ENCODE results near the gene NR1H2. TPM values are rescaled to one million over a fixed set of nuclear protein-coding genes. Genes with fewer than 3 reads are reported as not detected.

The NR1H2 gene
- total and polyA plus RNA-seq, 8 donors, result 47.4 to 241 (median 68.0) TPM

- Histone ChIP-seq H3K9me3 (no peaks in the 10 kb centered on the region), H3K4me3 (no peak overlapping the region), H3K27ac (no peak overlapping the region), H3K4me1 (peaks cover 0 to 16% (median 13%) of the 10 kb centered on the region in 4 donors), H3K36me3 (no peaks in the 10 kb centered on the region), H3K27me3 (peaks cover 0 to 69% (median 22%) of the 10 kb centered on the region in 3 donors)
- intact Hi-C loops (cut with DNase I; ENCODE audit: low total_unique reads), result no loop called here
- no peak for DNase-seq
- WGBS, 5 donors, result 82 to 89% (median 83%) methylated on average over 17 to 18 of the region's 18 CpGs
- no peak for TF ChIP-seq EP300 (IDR thresholded peaks at IDR 0.05)
- TF ChIP-seq CTCF (IDR thresholded peaks at IDR 0.05), result no peak
- TF ChIP-seq POLR2A (IDR thresholded peaks at IDR 0.05), result no peak
- TF ChIP-seq POLR2AphosphoS5 (IDR thresholded peaks at IDR 0.05), result no peak
Measured at GRCh38 chr19:50422397-50423278, 46.4 kb downstream of the NR1H2 start.

- no peak overlapping the region for H3K4me3 ChIP-seq
- H3K4me1 ChIP-seq, result peaks cover 0 to 14% (median 10%) of the 10 kb centered on the region in 4 donors
- WGBS, 5 donors, result 66 to 79% (median 73%) methylated on average over 8 to 22 of the region's 22 CpGs
- no peak for DNase-seq
- H3K36me3 ChIP-seq, result no peaks in the 10 kb centered on the region
- H3K9me3 ChIP-seq, result no peaks in the 10 kb centered on the region
- intact Hi-C loops (cut with DNase I; ENCODE audit: low total_unique reads), result no loop called here
- no peak overlapping the region for H3K27ac ChIP-seq
- TF ChIP-seq EP300 (IDR thresholded peaks at IDR 0.05), result no peak
- no peak for TF ChIP-seq POLR2AphosphoS5 (IDR thresholded peaks at IDR 0.05)
- TF ChIP-seq CTCF (IDR thresholded peaks at IDR 0.05), result no peak
- no peak for TF ChIP-seq POLR2A (IDR thresholded peaks at IDR 0.05)
- H3K27me3 ChIP-seq, result peaks cover 0 to 66% (median 15%) of the 10 kb centered on the region in 3 donors
Measured at GRCh38 chr19:50423279-50424113, 47.2 kb downstream of the NR1H2 start.

- peaks cover 0 to 9% (median 4%) of the 10 kb centered on the region in 4 donors for H3K4me1 ChIP-seq
- no peaks in the 10 kb centered on the region for H3K9me3 ChIP-seq
- DNase-seq, result no peak
- H3K27me3 ChIP-seq, result peaks cover 0 to 66% (median 4%) of the 10 kb centered on the region in 3 donors
- 53 to 94% (median 80%) methylated on average over 4 to 7 of the region's 7 CpGs for WGBS, 5 donors
- no peak for TF ChIP-seq EP300 (IDR thresholded peaks at IDR 0.05)
- no peak for TF ChIP-seq POLR2AphosphoS5 (IDR thresholded peaks at IDR 0.05)
- no peak for TF ChIP-seq POLR2A (IDR thresholded peaks at IDR 0.05)
- no peak for TF ChIP-seq CTCF (IDR thresholded peaks at IDR 0.05)
- no peak overlapping the region for H3K27ac ChIP-seq
- intact Hi-C loops (cut with DNase I; ENCODE audit: low total_unique reads), result no loop called here
- no peaks in the 10 kb centered on the region for H3K36me3 ChIP-seq
- H3K4me3 ChIP-seq, result no peak overlapping the region
Measured at GRCh38 chr19:50425581-50425980, 49.3 kb downstream of the NR1H2 start.

GRCh38 chr19:50427318-50427925 is 51.2 kb downstream of the NR1H2 start:
- Histone ChIP-seq H3K27ac (peak overlapping the region in 4 of 5 donors; percentile 28 to 60 (median 40)), H3K9me3 (no peaks in the 10 kb centered on the region), H3K4me3 (peak overlapping the region; percentile 10 to 37 (median 18)), H3K27me3 (peaks cover 0 to 59% (median 10%) of the 10 kb centered on the region in 3 donors), H3K4me1 (peaks cover 7 to 27% (median 19%) of the 10 kb centered on the region in 4 donors), H3K36me3 (no peaks in the 10 kb centered on the region)
- intact Hi-C loops (cut with DNase I; ENCODE audit: low total_unique reads), result no loop called here
- WGBS, 5 donors, result 78 to 84% (median 82%) methylated on average over 26 of the region's 26 CpGs
- no peak for DNase-seq
- no peak for TF ChIP-seq CTCF (IDR thresholded peaks at IDR 0.05)
- TF ChIP-seq EP300 (IDR thresholded peaks at IDR 0.05), result no peak
- no peak for TF ChIP-seq POLR2A (IDR thresholded peaks at IDR 0.05)
- TF ChIP-seq POLR2AphosphoS5 (IDR thresholded peaks at IDR 0.05), result no peak
